ENCODE measurements around the gene MVB12B. TPM values are rescaled to one million over a fixed set of nuclear protein-coding genes. Genes with fewer than 3 reads are reported as not detected.

Gene MVB12B
- total RNA-seq, 2 donors from 2014 or later, result 9.8 to 15.8 TPM

GRCh38 chr9:126335837-126336735 lies 9.5 kb downstream of the MVB12B start:
- Histone ChIP-seq H3K4me3 (no peak overlapping the region), H3K27ac (no peak overlapping the region), H3K9me3 (no peaks in the 10 kb centered on the region), H3K36me3 (no peaks in the 10 kb centered on the region), H3K27me3 (no peaks in the 10 kb centered on the region), H3K9ac (ENCODE audit: low read depth in 2 of 2, low read length in 2 of 2) (no peak overlapping the region), H3K4me1 (no peaks in the 10 kb centered on the region)
- peak; percentile 14 for DNase-seq
- intact Hi-C loops (cut with DNase I), result no loop called here
- TF ChIP-seq CTCF (IDR thresholded peaks at IDR 0.05), result no peak

- Histone ChIP-seq H3K27ac (no peak overlapping the region), H3K9me3 (no peaks in the 10 kb centered on the region), H3K4me1 (no peaks in the 10 kb centered on the region), H3K4me3 (no peak overlapping the region), H3K36me3 (no peaks in the 10 kb centered on the region), H3K27me3 (no peaks in the 10 kb centered on the region), H3K9ac (ENCODE audit: low read depth in 2 of 2, low read length in 2 of 2) (no peak overlapping the region)
- intact Hi-C loops (cut with DNase I), result no loop called here
- TF ChIP-seq CTCF (IDR thresholded peaks at IDR 0.05), result no peak
- DNase-seq, result peak; percentile 16
These were observed 10.2 kb downstream of the MVB12B start for GRCh38 chr9:126336736-126337325.

- Histone ChIP-seq H3K36me3 (no peaks in the 10 kb centered on the region), H3K4me1 (no peaks in the 10 kb centered on the region), H3K9ac (ENCODE audit: low read depth in 2 of 2, low read length in 2 of 2) (no peak overlapping the region), H3K4me3 (no peak overlapping the region), H3K9me3 (no peaks in the 10 kb centered on the region), H3K27ac (no peak overlapping the region), H3K27me3 (no peaks in the 10 kb centered on the region)
- intact Hi-C loops (cut with DNase I), result no loop called here
- DNase-seq, result peak; percentile 17
- TF ChIP-seq CTCF (IDR thresholded peaks at IDR 0.05), result no peak
These were observed 11.2 kb downstream of the MVB12B start for GRCh38 chr9:126337729-126338372.

DNA sequence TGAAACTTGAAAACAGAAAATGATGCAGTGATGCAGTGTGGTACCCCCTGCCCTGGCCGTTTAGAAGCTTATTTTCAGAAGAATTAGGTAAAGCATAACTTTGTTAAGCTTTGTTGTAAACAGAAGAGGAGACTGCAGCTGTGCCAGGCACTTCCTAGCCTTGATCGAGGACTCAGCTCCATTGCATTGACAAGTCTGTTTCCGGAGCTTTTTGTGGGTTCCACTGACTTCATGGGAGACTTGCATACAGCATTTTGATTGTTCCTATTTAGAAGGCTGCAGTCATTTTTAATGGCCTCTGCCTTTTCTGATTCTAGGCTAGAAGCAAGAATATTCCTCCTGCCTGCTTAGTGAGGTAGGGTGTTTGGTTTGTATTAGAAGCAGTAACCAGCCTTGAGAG lies 12.3 kb downstream of the MVB12B start:
- intact Hi-C loops (cut with DNase I), result no loop called here
- no peaks in the 10 kb centered on the region for H3K4me1 ChIP-seq

More for the DNA sequence above, 12.3 kb downstream of the MVB12B start:
- H3K27ac ChIP-seq, result no peak overlapping the region
- no peaks in the 10 kb centered on the region for H3K27me3 ChIP-seq
- H3K4me3 ChIP-seq, result no peak overlapping the region
- no peak overlapping the region for H3K9ac ChIP-seq (ENCODE audit: low read depth in 2 of 2, low read length in 2 of 2)
- TF ChIP-seq CTCF (IDR thresholded peaks at IDR 0.05), result no peak
- H3K36me3 ChIP-seq, result no peaks in the 10 kb centered on the region
- DNase-seq, result no peak
- H3K9me3 ChIP-seq, result no peaks in the 10 kb centered on the region
